GM12892 (cell line): ENCODE data around the gene CENPN.

Experiments
- POLR2A ChIP-seq: IDR thresholded peaks from 2 replicates; pipeline ENCODE4 v1.6.1; 2011; ENCODE audit warnings: low read depth, low read length, control low read depth
- POLR2AphosphoS5 ChIP-seq: IDR thresholded peaks from 2 replicates; pipeline ENCODE4 v1.6.1; 2011; ENCODE audit warnings: low read depth, low read length, control low read depth

GRCh38 chr16:81076566-81077075 is 69.6 kb downstream of the CENPN start:
- TF ChIP-seq POLR2AphosphoS5 (no peak), POLR2A (no peak)
